GM20000 (cell line): ENCODE data around the gene AKNA.

Experiments used
- DNase-seq: peaks from one replicate; pipeline ENCODE4 v3.0.0; 2012; ENCODE audit warnings: low spot score
- TF ChIP-seq, protein P1 (sequence below): IDR thresholded peaks from 2 replicates; pipeline ENCODE4 v1.5.1; 2012; ENCODE audit warnings: mild to moderate bottlenecking, control low read depth; ENCODE audit errors: extremely low read depth, missing control alignments

The AKNA gene

DNA sequence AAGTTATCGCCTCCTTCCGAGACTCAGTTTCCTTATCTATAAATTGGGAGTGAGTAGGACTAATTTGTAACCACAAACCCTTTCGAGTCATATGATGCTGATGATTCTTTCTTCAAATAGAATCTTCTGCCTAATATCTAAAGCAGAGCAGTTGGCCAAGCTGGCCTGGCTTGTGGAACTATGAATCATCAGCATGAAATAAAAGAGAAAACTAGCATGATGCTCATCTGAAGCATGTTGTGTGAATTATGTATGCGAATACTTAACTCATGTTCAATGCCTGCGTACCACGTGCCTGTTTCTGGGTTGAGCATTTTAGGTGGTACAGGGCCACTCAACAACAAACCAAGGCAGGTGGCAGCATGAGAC lies 79.9 kb downstream of the AKNA start:
- TF ChIP-seq, protein P1, sequence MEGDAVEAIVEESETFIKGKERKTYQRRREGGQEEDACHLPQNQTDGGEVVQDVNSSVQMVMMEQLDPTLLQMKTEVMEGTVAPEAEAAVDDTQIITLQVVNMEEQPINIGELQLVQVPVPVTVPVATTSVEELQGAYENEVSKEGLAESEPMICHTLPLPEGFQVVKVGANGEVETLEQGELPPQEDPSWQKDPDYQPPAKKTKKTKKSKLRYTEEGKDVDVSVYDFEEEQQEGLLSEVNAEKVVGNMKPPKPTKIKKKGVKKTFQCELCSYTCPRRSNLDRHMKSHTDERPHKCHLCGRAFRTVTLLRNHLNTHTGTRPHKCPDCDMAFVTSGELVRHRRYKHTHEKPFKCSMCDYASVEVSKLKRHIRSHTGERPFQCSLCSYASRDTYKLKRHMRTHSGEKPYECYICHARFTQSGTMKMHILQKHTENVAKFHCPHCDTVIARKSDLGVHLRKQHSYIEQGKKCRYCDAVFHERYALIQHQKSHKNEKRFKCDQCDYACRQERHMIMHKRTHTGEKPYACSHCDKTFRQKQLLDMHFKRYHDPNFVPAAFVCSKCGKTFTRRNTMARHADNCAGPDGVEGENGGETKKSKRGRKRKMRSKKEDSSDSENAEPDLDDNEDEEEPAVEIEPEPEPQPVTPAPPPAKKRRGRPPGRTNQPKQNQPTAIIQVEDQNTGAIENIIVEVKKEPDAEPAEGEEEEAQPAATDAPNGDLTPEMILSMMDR: no peak
- DNase-seq: no peak

DNA sequence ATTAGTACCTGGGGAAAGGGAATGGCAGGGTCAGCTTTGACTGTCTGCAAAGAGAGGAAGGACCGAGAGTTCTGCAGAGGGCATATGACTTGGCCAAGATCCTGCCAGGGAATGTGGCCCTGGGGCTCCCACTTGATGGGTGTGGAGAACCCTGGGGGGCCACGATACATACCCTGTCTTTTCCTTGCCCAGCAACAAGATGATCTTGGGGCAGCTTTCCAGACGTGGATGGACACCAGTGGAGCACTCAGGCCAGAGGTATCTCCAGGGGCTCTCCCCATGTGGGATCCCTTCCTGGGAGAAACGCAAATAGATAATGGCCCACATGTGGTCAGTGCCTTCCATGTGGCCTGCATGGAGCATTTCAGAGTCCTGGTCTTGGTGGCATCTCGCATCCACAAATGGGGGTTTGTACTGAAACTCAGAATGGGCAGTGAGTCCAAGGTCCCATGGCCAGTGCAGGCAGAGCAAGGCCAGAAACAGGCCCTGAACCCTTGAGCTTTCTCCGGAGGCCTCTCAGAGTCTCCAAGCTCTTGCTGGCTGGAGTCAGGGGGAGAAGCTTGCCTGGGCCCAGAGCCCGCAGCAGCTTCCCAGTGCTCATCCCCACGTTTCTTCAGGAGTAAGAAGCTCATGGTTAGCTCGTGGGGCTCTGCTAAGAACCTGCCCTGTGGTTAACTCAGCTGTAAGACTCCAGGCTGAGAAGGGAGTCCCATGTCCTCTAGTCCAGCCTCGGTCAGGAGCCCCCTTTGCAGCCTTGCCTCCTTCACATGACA lies 83.2 kb downstream of the AKNA start:
- no peak for DNase-seq
- TF ChIP-seq, protein P1: no peak

DNA sequence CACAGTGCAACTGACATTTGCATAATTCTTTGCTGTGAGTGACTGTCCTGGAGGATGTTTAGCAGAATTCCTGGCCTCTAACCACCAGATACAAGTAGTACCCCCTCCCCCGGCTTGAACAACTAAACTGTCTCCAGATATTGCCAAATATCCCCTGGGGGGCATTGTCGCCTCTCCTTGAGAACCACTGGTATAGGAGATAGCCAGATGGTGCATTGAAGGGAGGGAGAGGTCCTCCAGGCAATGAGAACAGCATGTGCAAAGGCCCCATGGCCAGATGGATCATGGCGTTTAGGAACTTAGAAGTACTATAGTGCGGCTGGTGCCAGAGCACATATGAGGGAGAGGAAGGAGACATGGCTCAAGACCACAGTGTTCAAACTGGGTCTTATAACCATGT lies 83.8 kb downstream of the AKNA start:
- no peak for DNase-seq
- TF ChIP-seq, protein P1: no peak

DNA sequence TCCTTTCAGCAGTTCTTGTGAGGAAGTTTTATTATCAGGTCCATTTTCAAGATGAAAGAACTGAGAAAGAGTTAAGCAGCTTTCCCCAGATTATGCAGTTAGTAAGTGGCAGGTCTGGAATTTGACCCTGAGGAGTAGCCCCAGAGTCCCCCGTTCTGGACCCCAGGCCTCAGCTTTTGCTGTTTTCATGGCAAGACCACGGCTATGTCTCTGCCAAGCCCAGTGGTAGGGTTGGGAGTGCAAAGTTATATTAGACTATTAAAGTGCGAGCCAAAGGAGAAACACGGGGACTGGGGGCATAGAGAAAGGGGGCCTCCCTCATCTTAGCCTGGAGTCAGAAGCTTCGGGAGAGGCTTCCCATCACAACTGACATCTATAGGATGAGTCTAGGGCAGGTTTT lies 84.2 kb downstream of the AKNA start:
- DNase-seq: no peak
- TF ChIP-seq, protein P1: no peak

DNA sequence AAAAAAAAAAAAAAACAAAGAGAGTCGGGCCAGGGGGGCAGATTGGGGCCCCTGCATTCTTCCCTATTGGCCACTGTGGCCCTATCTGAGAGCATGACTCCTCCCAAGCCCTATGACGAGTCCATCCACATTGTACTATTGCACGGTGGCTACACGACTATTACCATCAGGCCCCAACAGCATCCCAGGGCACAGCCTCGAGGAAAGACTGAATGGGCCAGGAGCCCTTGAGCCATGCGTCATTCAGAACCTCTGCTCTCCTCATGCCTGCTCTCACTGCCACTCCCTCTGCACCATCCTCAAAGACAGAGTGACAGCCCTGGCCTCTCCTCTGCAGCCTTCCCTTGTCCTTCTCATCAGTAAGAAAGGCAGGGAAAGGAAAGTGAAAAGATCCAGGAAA lies 85.1 kb downstream of the AKNA start:
- no peak for DNase-seq
- TF ChIP-seq, protein P1: no peak

DNA sequence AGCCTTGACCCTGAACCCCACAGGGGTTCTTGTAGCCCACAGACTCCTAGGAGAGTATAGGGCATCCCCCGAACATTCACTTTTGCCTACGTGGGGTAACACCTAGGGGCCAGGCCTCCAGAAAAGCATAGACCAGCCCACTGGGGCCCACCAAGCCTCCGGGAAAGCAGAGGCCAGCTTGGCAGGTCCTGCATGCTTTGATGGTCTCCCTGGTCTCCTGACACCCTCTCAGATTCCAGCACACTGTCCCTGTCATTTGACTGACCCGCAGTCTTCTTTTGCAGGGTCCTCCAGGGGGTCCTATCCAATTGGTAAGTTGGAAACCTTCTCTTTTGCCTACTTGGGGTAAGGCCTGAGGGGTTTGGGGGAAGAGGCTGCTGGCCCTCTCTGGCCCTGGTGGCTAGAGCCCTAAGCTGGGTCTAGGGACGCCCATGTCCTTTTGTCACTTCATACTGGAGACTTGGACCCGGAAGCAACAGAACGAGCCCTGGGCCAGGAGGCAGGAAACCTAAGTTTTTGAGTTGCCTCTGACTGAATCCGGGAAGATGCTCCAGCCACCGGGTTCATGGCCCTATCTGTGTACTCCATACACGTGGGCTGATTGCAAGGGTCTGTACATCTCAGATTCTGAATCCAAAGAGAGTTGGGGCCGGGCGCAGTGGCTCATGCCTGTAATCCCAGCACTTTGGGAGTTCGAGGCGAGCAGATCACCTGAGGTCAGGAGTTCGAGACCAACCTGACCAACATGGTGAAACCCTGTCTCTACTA lies 85.8 kb downstream of the AKNA start:
- TF ChIP-seq, protein P1: no peak
- DNase-seq: no peak
